HS-27A (cell line): Measurements from ENCODE around the gene SPTLC3.

Experiments used
- DNase-seq: peaks from one replicate; pipeline ENCODE4 v3.0.0-alpha.2; 2012; ENCODE audit warnings: low read depth, missing footprints

SPTLC3 gene

DNA sequence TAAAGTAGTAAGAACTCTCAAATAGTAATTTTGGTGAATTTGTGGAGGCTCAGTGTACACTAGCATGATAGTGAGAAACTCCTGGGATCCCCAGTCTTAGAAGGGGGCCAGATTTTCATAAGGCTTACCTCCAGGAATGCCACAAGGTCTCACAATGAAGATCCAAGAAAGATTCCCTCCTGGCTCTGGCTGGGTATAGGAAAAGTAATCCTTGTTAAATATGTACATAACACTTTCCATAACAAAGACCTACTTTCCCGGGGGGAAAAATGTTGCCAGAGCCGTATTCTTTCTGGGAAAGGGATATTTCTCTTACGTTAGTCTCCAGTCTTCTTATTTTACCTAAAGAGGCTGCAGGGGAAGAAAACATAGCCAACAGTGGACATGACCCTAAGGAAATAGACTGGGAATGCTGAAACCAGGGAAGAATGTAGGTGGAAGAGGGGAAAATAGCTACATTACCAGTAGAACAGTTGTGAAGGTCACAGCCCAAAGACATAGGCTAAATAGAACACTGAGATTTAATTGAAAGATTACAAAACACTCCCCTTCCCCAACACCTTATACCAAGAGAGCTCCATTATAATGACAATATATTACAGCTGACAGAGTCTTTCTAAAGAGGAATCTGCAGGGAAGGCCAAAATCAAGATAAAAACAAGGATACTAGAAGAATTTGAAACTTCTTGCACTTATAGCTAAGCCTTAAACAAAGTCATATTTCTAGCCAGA lies 177.4 kb downstream of the SPTLC3 start:
- no peak for DNase-seq

DNA sequence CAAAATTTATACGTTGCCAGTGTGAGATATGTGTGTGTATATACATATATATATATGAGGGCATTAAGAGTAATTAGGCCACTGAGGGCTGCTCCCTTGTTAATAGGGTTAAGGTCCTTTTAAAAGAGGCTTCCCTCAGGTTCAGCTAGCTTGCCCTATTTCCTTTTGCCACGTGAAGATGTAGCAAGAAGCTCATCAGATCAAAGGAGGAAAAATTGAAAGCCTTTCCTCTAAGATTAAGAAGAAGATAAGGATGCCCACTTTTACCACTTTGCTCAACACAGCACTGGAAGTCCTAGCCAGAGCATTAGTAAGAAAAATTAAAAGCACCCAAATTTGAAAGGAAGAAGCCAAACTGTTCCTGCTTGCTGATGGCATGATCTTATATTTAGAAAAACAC lies 179.1 kb downstream of the SPTLC3 start:
- DNase-seq: no peak

DNA sequence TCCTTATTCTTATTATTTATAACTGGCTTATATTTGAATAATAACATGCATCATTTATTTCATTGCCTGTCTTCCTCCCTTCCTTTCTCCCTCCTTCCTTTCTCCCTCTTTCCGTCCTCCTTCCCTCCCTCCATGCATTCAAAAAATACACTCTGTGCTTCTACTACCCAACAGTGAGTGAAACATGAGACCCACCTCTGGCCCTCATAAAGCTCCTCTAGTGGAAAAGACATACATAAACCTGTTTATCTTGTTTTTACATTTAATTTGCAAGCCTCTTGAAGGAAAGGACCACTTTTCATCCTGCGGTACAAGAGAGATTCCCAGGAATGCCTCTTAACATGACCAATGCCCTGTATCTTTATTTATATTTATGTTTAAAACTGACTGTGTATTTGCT lies 190.5 kb downstream of the SPTLC3 start:
- DNase-seq: no peak

DNA sequence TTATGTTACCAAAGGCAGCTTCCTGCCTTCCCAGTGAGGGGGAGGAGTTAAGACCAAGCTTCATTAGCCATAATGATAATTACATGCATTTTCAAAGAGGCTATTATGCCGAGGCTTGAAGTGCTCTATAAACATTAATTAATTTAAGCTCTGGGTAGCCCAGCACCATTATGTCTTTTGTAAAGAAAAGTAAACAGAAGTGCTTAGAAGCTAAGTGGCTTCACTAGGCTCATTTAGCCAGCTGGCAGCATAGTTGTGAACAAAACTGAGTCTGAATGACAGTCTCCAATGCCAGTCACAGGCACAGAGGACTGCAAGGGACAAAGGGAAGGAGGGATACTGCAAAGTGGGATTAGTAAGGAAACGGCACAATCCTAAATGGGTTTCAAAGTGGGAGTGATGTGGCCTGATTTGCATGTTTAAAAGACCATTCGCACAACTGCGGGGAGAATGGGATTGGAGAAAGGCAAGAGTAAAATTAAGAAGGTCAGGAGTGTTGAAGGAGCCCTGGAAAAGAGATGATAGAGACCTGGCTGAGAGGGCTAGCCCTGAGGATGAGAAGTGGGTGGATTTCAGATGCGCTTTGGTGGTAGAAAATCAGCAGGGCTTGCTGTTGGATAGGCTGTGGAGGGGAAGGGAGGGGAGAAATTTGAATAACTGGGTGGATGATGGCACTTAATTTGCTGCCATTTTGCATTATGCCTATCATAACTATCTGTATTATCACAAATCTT lies 192.2 kb downstream of the SPTLC3 start:
- no peak for DNase-seq

DNA sequence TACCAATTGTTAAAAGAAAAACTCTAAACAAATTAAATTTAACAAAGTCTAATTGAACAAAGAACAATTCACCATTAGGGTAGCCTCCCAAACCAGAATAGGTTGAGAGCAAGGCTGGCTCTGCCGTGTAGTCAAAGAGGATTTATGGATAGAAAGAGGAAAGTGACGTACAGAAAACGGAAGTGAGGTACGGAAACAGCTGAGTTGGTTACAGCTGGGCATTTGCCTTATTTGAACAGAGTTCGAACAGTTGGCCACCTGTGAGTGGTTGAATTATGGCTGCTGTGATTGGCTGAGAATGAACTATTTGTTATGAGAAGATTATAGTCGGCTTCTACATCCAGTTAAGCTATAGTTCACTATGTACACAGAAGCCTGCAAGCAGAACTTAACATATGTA lies 193.8 kb downstream of the SPTLC3 start:
- DNase-seq: no peak

DNA sequence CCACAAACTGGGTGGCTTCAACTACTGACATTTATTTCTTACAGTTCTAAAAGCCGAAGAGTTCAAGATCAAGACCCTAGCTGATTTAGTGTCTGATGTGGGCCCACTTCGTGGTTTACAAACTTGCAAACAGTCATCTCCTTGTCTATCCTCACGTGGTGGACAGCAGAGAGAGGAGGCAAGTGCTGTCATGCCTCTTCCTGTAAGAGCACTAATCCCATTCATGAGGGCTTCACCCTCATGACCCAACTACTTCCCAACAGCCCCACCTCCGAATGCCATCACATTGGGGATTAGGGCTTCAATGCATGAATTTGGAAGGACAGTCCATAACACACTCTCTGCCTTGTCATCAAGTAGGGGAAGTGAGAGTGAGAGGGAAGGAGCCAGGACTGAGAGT lies 196.7 kb downstream of the SPTLC3 start:
- DNase-seq: no peak

DNA sequence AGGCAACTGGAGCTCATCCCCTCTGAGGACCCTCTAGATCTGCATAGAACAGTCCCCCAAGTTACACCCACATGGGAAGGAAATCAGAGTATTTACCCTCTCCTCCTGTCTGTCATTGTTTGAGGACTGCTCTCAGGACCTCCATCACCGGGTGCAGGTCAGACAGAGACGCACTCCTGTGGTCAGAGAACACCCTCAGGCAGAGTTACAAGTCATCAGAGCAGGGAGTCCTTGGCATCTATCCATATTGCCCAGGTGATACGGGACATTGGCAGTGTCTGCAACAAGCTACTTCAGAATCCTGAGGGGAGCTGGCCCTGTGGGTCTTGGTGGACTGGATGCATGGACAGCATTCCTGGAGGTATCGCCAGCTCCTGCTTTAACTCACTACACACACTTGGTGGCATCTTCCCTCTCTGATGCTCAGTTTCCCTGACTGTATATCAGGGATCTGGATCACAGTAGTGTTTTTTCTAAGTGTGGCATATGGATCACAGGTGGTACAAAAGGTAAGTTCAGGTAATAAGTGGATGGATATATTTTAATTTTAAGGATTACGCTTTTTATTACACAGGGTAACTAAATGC lies 197.2 kb downstream of the SPTLC3 start:
- no peak for DNase-seq

DNA sequence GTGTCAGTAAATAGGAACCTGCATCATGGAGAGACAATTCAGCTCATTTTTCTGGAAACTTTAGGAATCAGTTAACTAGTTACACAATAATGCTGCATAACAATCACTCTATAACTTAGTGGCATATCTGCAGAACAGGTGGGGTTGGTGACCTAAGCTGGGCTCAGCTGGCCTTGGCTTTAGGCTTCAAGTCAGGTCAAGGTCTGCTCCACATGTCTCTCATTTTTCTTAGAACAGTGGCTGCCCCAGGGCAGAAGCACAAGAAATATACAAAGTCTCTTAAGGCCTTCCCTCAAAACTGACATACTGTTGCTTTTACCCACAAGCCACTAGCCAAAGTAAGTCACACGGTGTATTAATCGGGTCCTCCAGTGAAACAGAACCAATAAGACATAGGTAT lies 198.2 kb downstream of the SPTLC3 start:
- no peak for DNase-seq

DNA sequence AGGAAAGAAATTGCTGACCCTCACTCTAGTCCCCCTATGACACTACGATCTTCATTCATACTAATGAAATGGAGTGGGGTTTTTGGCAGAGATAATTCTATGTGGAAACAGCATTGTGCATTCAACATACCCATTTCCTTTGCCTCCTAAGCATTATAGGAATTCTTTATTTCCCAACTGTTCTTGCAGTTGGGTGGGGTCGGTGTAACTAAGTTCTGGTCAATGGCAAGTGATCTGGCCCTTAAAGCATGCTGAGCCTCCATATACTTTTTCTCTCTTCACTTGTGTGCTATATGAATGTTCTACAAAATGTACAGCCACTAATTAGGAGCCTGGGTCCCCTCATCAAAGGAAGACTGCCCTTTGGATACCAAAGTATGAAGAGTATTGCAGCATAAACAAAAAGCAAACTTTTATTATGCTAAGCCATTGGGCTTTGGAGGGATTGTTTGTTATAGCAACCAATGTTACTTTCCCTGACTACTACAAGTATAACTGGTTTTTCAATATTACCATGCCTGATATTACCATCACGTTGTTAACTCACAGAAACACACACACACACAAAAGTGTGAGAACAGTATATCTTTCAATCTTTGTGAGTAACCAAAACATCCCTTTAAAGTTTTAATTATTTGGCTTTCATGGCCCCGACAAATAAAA lies 203.3 kb downstream of the SPTLC3 start:
- DNase-seq: no peak

DNA sequence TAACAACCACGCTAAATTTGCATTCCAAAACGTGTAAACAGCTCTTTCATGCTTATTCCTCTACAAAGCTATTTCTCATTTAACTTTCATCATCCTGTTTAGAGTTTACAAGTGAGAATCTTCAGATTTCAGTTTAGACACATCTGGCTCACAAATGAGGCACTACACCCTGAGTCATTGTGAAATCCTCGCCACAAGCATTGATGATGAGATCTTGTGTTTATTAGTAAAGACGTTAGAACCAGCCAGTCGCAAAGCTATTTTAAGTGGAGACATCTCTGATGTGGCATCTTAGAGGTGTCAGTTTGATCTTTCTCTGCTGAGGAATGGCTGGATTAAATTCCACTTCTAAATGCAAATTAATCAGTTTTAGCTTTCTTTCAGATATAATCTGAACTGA lies 204.0 kb downstream of the SPTLC3 start:
- no peak for DNase-seq

DNA sequence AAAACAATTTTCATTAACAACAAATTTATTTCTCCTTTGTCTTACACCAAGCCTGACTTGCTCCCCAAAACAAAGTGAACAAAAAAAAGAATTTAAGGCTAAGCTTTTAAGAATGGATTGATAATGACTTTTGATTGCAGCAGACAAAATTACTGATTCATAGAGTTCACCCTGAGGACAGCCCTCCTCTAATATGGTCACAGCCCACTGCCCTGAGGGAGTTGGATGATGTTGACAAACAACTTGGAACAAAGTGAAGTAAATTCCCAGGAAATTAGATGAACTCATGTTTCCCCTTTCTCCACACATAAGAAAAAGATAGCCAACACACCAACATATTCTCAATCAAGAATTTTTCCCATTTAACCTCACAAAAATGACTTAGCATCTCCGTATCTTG lies 204.6 kb downstream of the SPTLC3 start:
- no peak for DNase-seq

DNA sequence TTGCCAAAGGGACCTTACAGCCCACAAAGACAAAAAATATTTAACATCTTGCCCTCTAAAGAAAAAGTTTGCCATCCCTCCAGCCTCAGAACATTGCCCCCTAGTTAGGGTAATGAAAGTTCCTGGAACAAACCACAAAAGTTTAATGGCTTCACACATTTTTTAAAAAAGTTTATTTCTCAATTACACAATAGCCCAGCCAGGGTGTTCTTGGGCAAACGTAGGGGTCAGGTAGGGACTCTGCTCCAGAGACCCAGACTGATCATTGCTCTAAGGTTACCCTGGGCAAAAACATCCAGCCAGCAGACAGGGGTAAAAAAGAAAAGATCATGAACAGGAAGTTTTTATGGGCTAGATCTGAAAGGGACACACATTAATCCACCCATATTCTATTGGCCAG lies 207.8 kb downstream of the SPTLC3 start:
- no peak for DNase-seq
